ENCODE data around the gene PAGE2. TPM values are rescaled to one million over a fixed set of nuclear protein-coding genes. Genes with fewer than 3 reads are reported as not detected.
"Not testable (repeated sequence)": the region's sequence is repeated elsewhere in the genome, so short reads cannot be mapped to it uniquely, and the experiment has no call there.

The PAGE2 gene
- total RNA-seq, 1 donor from 2014 or later = not detected

- Histone ChIP-seq H3K36me3 (no peaks in the 10 kb centered on the region), H3K27ac (no peak overlapping the region), H3K4me1 (no peaks in the 10 kb centered on the region), H3K4me3 (peak overlapping the region; percentile 4), H3K9me3 (no peaks in the 10 kb centered on the region), H3K27me3 (ENCODE audit: low read depth) (no peaks in the 10 kb centered on the region)
- ATAC-seq (peak; percentile 66 to 77), DNase-seq (no peak)
- TF ChIP-seq, protein P1, sequence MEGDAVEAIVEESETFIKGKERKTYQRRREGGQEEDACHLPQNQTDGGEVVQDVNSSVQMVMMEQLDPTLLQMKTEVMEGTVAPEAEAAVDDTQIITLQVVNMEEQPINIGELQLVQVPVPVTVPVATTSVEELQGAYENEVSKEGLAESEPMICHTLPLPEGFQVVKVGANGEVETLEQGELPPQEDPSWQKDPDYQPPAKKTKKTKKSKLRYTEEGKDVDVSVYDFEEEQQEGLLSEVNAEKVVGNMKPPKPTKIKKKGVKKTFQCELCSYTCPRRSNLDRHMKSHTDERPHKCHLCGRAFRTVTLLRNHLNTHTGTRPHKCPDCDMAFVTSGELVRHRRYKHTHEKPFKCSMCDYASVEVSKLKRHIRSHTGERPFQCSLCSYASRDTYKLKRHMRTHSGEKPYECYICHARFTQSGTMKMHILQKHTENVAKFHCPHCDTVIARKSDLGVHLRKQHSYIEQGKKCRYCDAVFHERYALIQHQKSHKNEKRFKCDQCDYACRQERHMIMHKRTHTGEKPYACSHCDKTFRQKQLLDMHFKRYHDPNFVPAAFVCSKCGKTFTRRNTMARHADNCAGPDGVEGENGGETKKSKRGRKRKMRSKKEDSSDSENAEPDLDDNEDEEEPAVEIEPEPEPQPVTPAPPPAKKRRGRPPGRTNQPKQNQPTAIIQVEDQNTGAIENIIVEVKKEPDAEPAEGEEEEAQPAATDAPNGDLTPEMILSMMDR (IDR thresholded peaks at IDR 0.05) = peak; percentile 68
- intact Hi-C loops (cut with DNase I) = no loop called here
These were observed 31.1 kb upstream of the PAGE2 start for GRCh38 chrX:55057675-55058249.

GRCh38 chrX:55067180-55067579 lies 21.6 kb upstream of the PAGE2 start:
- DNase-seq; H3K4me3 ChIP-seq; ATAC-seq; H3K4me1 ChIP-seq; intact Hi-C loops (cut with DNase I); H3K27me3 ChIP-seq (ENCODE audit: low read depth); H3K27ac ChIP-seq; H3K36me3 ChIP-seq; H3K9me3 ChIP-seq: not testable (repeated sequence)

GRCh38 chrX:55072286-55072685 lies 16.5 kb upstream of the PAGE2 start:
- Histone ChIP-seq H3K27me3 (ENCODE audit: low read depth) (no peaks in the 10 kb centered on the region), H3K4me3 (no peak overlapping the region), H3K27ac (no peak overlapping the region), H3K36me3 (no peaks in the 10 kb centered on the region), H3K9me3 (no peaks in the 10 kb centered on the region), H3K4me1 (no peaks in the 10 kb centered on the region)
- no peak for DNase-seq
- ATAC-seq = no peak
- TF ChIP-seq, protein P1 (IDR thresholded peaks at IDR 0.05) = no peak
- intact Hi-C loops (cut with DNase I) = no loop called here

- no peak within 1 kb of the TSS for H3K4me3 ChIP-seq
- H3K27ac ChIP-seq = no peak within 1 kb of the TSS
- H3K27me3 ChIP-seq (ENCODE audit: low read depth) = no peaks in the 10 kb centered on the region
- intact Hi-C loops (cut with DNase I) = no loop called here
- H3K9me3 ChIP-seq = no peaks in the 10 kb centered on the region
- ATAC-seq (no peak), DNase-seq (no peak)
- no peaks in the 10 kb centered on the region for H3K36me3 ChIP-seq
- TF ChIP-seq, protein P1 (IDR thresholded peaks at IDR 0.05) = no peak
- no peaks in the 10 kb centered on the region for H3K4me1 ChIP-seq
These were observed 13.9 kb upstream of the PAGE2 start, which contains the start of gene PAGE2B for GRCh38 chrX:55074851-55075467. PAGE2B (plus strand) TSS chrX:55075030; CDS start chrX:55076042, 1,012 bp downstream.

- no peaks in the 10 kb centered on the region for H3K4me1 ChIP-seq
- H3K27me3 ChIP-seq (ENCODE audit: low read depth) = no peaks in the 10 kb centered on the region
- H3K4me3 ChIP-seq = no peak overlapping the region
- H3K27ac ChIP-seq = no peak overlapping the region
- intact Hi-C loops (cut with DNase I) = no loop called here
- H3K9me3 ChIP-seq = no peaks in the 10 kb centered on the region
- ATAC-seq (no peak), DNase-seq (no peak)
- TF ChIP-seq, protein P1 (IDR thresholded peaks at IDR 0.05) = no peak
- H3K36me3 ChIP-seq = no peaks in the 10 kb centered on the region
These were observed 9.9 kb downstream of the PAGE2 start for GRCh38 chrX:55098691-55099090.

- Histone ChIP-seq H3K9me3 (no peaks in the 10 kb centered on the region), H3K4me1 (no peaks in the 10 kb centered on the region), H3K4me3 (no peak overlapping the region), H3K27me3 (ENCODE audit: low read depth) (no peaks in the 10 kb centered on the region), H3K27ac (no peak overlapping the region), H3K36me3 (no peaks in the 10 kb centered on the region)
- DNase-seq (no peak), ATAC-seq (no peak)
- TF ChIP-seq, protein P1 (IDR thresholded peaks at IDR 0.05) = no peak
- intact Hi-C loops (cut with DNase I) = no loop called here
These were observed 10.3 kb downstream of the PAGE2 start for GRCh38 chrX:55099162-55099561.

Measured in lower lobe of right lung (tissue), 2 donors.